Measurements from ENCODE around the gene LRRC2. TPM values are rescaled to one million over a fixed set of nuclear protein-coding genes. Genes with fewer than 3 reads are reported as not detected.

Gene LRRC2
- total RNA-seq, 1 experiment from 2014 or later: 0.26 TPM

DNA sequence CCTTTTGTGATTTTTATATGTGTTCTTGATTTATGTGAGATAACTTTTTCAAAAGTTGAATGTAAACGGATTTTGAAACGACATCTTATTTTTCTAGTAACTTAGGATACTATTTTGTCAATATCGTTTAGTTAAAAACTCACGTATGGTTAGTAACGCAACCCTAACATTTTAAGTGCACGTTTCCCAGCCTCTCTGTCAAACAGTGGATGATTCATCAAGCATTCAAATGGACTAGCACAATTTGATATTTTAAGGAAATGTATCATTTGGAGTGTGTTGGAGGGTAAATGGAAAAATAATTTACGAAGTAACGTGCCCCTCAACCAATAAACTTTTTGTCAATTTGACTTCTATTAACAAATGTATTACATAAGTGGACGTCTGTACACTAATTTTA lies 45.0 kb downstream of the LRRC2 start:
- no peak overlapping the region for H3K9ac ChIP-seq (ENCODE audit: low read length)
- H2AFZ ChIP-seq (ENCODE audit: low read length): no peak overlapping the region
- ATAC-seq (no peak), DNase-seq (no peak)
- BruUV-seq (replicated peaks): no TSS peak
- no peaks in the 10 kb centered on the region for H4K20me1 ChIP-seq (ENCODE audit: low read length)
- peaks cover 6% of the 10 kb centered on the region for H3F3A ChIP-seq (ENCODE audit: low read length, unreplicated experiment)
- TF ChIP-seq, protein P1, sequence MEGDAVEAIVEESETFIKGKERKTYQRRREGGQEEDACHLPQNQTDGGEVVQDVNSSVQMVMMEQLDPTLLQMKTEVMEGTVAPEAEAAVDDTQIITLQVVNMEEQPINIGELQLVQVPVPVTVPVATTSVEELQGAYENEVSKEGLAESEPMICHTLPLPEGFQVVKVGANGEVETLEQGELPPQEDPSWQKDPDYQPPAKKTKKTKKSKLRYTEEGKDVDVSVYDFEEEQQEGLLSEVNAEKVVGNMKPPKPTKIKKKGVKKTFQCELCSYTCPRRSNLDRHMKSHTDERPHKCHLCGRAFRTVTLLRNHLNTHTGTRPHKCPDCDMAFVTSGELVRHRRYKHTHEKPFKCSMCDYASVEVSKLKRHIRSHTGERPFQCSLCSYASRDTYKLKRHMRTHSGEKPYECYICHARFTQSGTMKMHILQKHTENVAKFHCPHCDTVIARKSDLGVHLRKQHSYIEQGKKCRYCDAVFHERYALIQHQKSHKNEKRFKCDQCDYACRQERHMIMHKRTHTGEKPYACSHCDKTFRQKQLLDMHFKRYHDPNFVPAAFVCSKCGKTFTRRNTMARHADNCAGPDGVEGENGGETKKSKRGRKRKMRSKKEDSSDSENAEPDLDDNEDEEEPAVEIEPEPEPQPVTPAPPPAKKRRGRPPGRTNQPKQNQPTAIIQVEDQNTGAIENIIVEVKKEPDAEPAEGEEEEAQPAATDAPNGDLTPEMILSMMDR (conservative IDR thresholded peaks at IDR 0.05; ENCODE audit: low read depth, low read length): no peak
- no peak for TF ChIP-seq EZH2phosphoT487 (IDR thresholded peaks at IDR 0.05; ENCODE audit: borderline replicate concordance, low read length)
- TF ChIP-seq EZH2 (IDR thresholded peaks at IDR 0.05; ENCODE audit: low read length, unreplicated experiment): no peak
- no peaks in the 10 kb centered on the region for H3K27me3 ChIP-seq (ENCODE audit: low read length)
- intact Hi-C loops (cut with micrococcal nuclease): no loop called here
- H3K27ac ChIP-seq (ENCODE audit: low read length): no peak overlapping the region
- H3K4me1 ChIP-seq (ENCODE audit: insufficient read depth, low read length): peaks cover 19% of the 10 kb centered on the region
- H3K9me2 ChIP-seq (replicated peaks; ENCODE audit: low read length): no peaks in the 10 kb centered on the region
- POLR2A ChIA-PET (ENCODE audit: unreplicated experiment): no interaction called here
- no peak overlapping the region for H3K4me2 ChIP-seq (ENCODE audit: low read length)
- H3K9me3 ChIP-seq (ENCODE audit: low read length): no peaks in the 10 kb centered on the region
- H3K79me2 ChIP-seq (ENCODE audit: low read length): no peaks in the 10 kb centered on the region
- CTCF ChIA-PET: no interaction called here
- H3K4me3 ChIP-seq (ENCODE audit: low read length): no peak overlapping the region
- no peaks in the 10 kb centered on the region for H3K36me3 ChIP-seq (ENCODE audit: low read depth, low read length)

DNA sequence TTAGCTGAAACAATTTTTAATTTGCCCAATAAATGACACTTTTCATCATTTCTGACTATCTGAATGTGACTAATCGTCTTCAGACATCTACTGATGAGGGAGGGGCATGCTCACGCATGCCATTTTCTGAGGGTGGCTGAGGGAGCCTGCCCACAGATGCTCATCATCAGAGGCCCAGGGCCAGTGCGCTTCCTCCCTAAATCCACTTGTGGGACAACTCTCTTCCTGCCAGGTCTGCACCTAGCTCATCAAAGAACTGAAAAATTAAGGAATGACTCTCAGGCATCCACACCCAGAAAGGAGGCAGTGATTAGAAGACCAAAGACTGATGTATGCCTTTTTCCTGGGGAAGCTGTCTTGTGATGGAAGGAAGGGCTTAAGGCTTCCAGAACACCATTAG lies 45.6 kb downstream of the LRRC2 start:
- no peak overlapping the region for H3K4me3 ChIP-seq (ENCODE audit: low read length)
- no peak overlapping the region for H3K4me2 ChIP-seq (ENCODE audit: low read length)
- CTCF ChIA-PET: no interaction called here
- TF ChIP-seq EZH2phosphoT487 (IDR thresholded peaks at IDR 0.05; ENCODE audit: borderline replicate concordance, low read length): no peak
- no peak for TF ChIP-seq EZH2 (IDR thresholded peaks at IDR 0.05; ENCODE audit: low read length, unreplicated experiment)
- TF ChIP-seq, protein P1 (conservative IDR thresholded peaks at IDR 0.05; ENCODE audit: low read depth, low read length): no peak
- H4K20me1 ChIP-seq (ENCODE audit: low read length): no peaks in the 10 kb centered on the region
- H3K4me1 ChIP-seq (ENCODE audit: insufficient read depth, low read length): peaks cover 23% of the 10 kb centered on the region
- H3F3A ChIP-seq (ENCODE audit: low read length, unreplicated experiment): peaks cover 6% of the 10 kb centered on the region
- ATAC-seq: no peak
- no peaks in the 10 kb centered on the region for H3K36me3 ChIP-seq (ENCODE audit: low read depth, low read length)
- no peaks in the 10 kb centered on the region for H3K27me3 ChIP-seq (ENCODE audit: low read length)
- no peaks in the 10 kb centered on the region for H3K9me2 ChIP-seq (replicated peaks; ENCODE audit: low read length)
- H3K9me3 ChIP-seq (ENCODE audit: low read length): no peaks in the 10 kb centered on the region
- no peak for DNase-seq
- H3K9ac ChIP-seq (ENCODE audit: low read length): no peak overlapping the region
- H2AFZ ChIP-seq (ENCODE audit: low read length): no peak overlapping the region
- no peak overlapping the region for H3K27ac ChIP-seq (ENCODE audit: low read length)
- POLR2A ChIA-PET (ENCODE audit: unreplicated experiment): interaction anchor here (0.5 kb wide), 1 partner anchor 619 kb away, joined by 4 read pairs; no protein-coding TSS in a partner anchor
- intact Hi-C loops (cut with micrococcal nuclease): no loop called here
- H3K79me2 ChIP-seq (ENCODE audit: low read length): no peaks in the 10 kb centered on the region
- BruUV-seq (replicated peaks): no TSS peak

DNA sequence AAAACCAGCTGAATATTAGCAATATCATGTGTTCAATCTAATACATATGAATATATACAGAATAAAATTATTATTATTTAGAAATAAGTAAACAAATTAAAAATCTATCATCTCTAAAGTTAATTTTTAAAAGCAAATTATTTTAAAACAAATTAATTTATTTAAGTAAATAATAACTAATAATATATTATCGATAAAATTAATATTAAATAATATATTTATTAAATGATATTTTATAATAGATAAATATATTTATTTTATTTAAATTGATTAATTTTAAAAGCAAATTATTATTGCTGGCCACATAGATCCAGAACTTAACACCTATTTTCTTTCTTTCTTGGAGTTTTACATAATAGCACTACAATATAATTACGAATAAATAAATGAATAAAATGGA lies 46.1 kb downstream of the LRRC2 start:
- no peak overlapping the region for H3K4me3 ChIP-seq (ENCODE audit: low read length)
- no peaks in the 10 kb centered on the region for H3K79me2 ChIP-seq (ENCODE audit: low read length)
- ChIA-PET POLR2A (ENCODE audit: unreplicated experiment) (no interaction called here), CTCF (no interaction called here)
- H2AFZ ChIP-seq (ENCODE audit: low read length): no peak overlapping the region
- no peaks in the 10 kb centered on the region for H3K27me3 ChIP-seq (ENCODE audit: low read length)
- H3K4me1 ChIP-seq (ENCODE audit: insufficient read depth, low read length): peaks cover 23% of the 10 kb centered on the region
- H4K20me1 ChIP-seq (ENCODE audit: low read length): no peaks in the 10 kb centered on the region
- TF ChIP-seq EZH2phosphoT487 (IDR thresholded peaks at IDR 0.05; ENCODE audit: borderline replicate concordance, low read length) (no peak), EZH2 (IDR thresholded peaks at IDR 0.05; ENCODE audit: low read length, unreplicated experiment) (no peak)
- TF ChIP-seq, protein P1 (conservative IDR thresholded peaks at IDR 0.05; ENCODE audit: low read depth, low read length): no peak
- DNase-seq (no peak), ATAC-seq (no peak)
- H3F3A ChIP-seq (ENCODE audit: low read length, unreplicated experiment): peaks cover 6% of the 10 kb centered on the region
- H3K4me2 ChIP-seq (ENCODE audit: low read length): no peak overlapping the region
- BruUV-seq (replicated peaks): no TSS peak
- H3K27ac ChIP-seq (ENCODE audit: low read length): no peak overlapping the region
- H3K9ac ChIP-seq (ENCODE audit: low read length): no peak overlapping the region
- intact Hi-C loops (cut with micrococcal nuclease): no loop called here
- no peaks in the 10 kb centered on the region for H3K9me2 ChIP-seq (replicated peaks; ENCODE audit: low read length)
- no peaks in the 10 kb centered on the region for H3K9me3 ChIP-seq (ENCODE audit: low read length)
- H3K36me3 ChIP-seq (ENCODE audit: low read depth, low read length): no peaks in the 10 kb centered on the region

Data from PC-3 (cell line).